ENCODE measurements around the gene BCL2L1. TPM values are rescaled to one million over a fixed set of nuclear protein-coding genes. Genes with fewer than 3 reads are reported as not detected.

BCL2L1 gene
- total RNA-seq, 1 experiment from 2014 or later, result 368 TPM

Other genes with a start within 250 kb of the BCL2L1 start
- not detected in 2 replicates for gene DEFB124, start 247.7 kb downstream of the BCL2L1 start, total RNA-seq (2014; rRNA removed)
- gene REM1, start 247.6 kb downstream of the BCL2L1 start, total RNA-seq (2014; rRNA removed), result not detected in 2 replicates
- 66.4 and 105 TPM in 2 replicates for gene HM13, start 208.4 kb downstream of the BCL2L1 start, total RNA-seq (2014; rRNA removed)
- gene ID1, start 117.6 kb downstream of the BCL2L1 start, total RNA-seq (2014; rRNA removed), result 775 and 1,134 TPM in 2 replicates
- gene COX4I2, start 85.0 kb downstream of the BCL2L1 start, total RNA-seq (2014; rRNA removed), result not detected in 2 replicates
- 188 and 191 TPM in 2 replicates for gene TPX2, start 16.4 kb upstream of the BCL2L1 start, total RNA-seq (2014; rRNA removed)
- 0.29 and 0.71 TPM in 2 replicates for gene MYLK2, start 96.5 kb upstream of the BCL2L1 start, total RNA-seq (2014; rRNA removed)
- not detected in 2 replicates for gene FOXS1, start 122.7 kb upstream of the BCL2L1 start, total RNA-seq (2014; rRNA removed)
- gene DUSP15, start 147.7 kb upstream of the BCL2L1 start, total RNA-seq (2014; rRNA removed), result 0.11 TPM in 1 of 2 replicates, not detected in the other
- gene TTLL9, start 147.8 kb upstream of the BCL2L1 start, total RNA-seq (2014; rRNA removed), result not detected in 2 replicates
- 8.0 TPM in 2 replicates for gene PDRG1, start 229.2 kb upstream of the BCL2L1 start, total RNA-seq (2014; rRNA removed)
- gene XKR7, start 245.3 kb upstream of the BCL2L1 start, total RNA-seq (2014; rRNA removed), result under 0.01 TPM in 1 of 2 replicates, not detected in the other